Ureter (tissue), 1 donor: Measurements from ENCODE around the gene PRKG2. TPM values are rescaled to one million over a fixed set of nuclear protein-coding genes. Genes with fewer than 3 reads are reported as not detected.

Experiments used
- DNase-seq: peaks from one replicate; pipeline ENCODE4 v3.0.0-alpha.2; 2020; ENCODE audit warnings: low spot score
- total RNA-seq: library from RNA; stranded (reverse); gene quantifications from one replicate; pipeline ENCODE4 v1.2.4, GENCODE V29; 2023
- donor health status: DM: yes; HTN: yes; CAD: no.

Gene PRKG2
- total RNA-seq, 1 donor from 2014 or later = 4.7 TPM

DNA sequence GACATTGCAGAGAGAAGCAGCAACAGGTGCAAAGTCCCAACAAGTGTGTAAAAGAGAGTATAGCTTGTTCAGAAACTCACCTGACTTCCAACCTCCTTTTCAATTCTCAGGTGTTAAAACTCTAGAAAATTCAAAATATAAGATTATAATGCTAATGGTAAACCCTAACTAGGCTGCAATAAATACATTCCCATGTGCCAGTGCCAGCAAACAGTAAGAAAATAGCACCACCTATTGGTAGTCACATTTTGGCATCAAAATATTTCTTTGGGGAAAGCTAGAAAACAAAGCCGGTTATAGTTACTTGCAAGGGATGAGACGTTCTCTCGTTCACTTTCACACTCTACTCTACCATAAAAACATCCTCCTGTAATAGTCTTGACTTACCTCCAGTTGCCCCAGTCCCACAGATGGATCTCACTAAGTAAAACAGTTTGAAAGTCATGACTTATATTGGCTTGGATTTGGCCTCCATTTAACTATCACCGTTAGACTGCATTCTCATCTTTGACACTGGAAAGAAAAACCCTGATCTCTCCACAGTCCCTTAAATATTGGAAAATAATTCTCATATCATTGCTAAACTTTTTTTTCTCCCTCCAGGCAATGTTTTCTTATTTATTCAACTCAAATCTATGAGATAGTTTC is 174.9 kb downstream of the PRKG2 start:
- no peak for DNase-seq

DNA sequence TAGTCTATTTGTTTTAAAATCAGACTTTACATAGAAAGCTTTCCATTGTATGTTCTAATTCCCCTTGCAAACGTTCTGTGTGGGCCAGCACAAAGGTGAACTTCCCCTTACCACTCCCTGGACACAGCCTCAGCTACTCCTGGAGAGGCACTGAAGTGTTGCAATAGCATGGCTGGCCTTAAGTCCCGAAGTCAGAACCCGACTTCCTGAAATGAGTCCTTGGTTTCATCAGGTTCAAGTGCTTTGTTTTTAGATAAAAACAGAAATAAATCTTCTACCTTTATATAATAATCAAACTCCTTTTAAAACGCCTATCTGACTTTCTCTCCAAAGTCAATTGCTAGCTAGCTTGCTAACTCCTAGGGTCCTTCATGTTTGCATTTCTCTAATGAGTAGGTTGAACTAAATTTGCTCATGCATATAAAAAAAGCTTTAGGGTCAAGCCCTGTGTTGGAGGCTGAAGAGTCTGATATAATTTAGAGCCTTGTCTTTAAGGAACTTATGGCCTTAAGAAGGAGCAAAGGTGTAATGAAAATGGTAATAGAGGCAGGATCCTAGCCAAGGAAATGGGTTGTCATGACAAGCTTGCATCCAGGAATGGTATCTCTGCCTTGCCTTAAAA is 175.6 kb downstream of the PRKG2 start:
- DNase-seq = no peak

DNA sequence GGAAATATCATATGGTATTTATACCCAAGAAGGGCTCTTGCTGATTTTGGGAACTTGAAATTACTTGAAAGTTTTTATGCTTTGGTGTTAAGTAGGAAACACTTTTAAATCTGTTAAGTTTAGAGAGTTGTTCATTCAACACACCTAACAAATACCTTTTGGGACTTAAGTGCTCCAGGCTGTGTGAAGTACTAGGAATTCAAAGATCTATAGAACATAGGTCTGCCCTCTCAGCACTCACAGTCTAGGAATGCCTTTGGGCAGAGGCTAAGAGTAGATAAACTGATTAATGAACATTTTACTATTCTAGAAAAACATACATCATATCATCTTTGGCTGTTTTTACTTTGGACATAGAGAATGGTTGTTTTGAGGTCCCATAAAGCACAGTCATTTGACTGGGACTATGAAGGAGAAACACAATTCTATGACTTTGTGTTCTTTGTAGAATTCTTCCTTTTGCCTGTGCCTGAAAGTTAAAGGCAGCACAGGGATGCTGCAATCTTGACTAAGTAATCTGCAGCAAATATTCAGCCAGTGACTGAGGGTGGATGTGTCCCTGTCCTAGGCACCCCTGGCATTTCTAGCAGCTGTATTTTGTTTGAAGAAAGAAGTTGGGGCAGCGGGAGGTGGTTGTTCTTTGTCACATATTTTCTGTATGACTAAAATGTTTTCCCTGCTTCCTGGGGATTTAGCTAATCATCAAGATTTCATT is 176.2 kb downstream of the PRKG2 start:
- no peak for DNase-seq

Other genes starting within 250 kb of the PRKG2 start
- gene BMP3, start 184.5 kb downstream of the PRKG2 start, total RNA-seq = 108 TPM